Natural killer cell (primary cell): ENCODE data around the gene C2. TPM values are rescaled to one million over a fixed set of nuclear protein-coding genes. Genes with fewer than 3 reads are reported as not detected.
A peak's percentile ranks its signal among the peaks of the same experiment; 100 is the strongest.
"Not testable (repeated sequence)": the region's sequence is repeated elsewhere in the genome, so short reads cannot be mapped to it uniquely, and the experiment has no call there.

Experiments
- ATAC-seq, 3 donors: fragments of 150-1000 bp in 2 of 3; fragments of 200-7000 bp in 1 of 3; cut with Tn5 transposase; 1 replicate in 1 of 3; 2 replicates in 2 of 3; pipeline ENCODE4 v1.10.0; 2021; ENCODE audit warnings: mild to moderate bottlenecking in 2 of 3, moderate library complexity in 2 of 3
- DNase-seq, 2 donors: peaks; one replicate each; pipeline versions ENCODE4 v3.0.0 to v3.0.0-alpha.2; 2013 to 2021; ENCODE audit warnings: mixed read lengths in 1 of 2
- H3K27ac ChIP-seq: one replicate; pipeline ENCODE4 v1.5.1; 2013; ENCODE audit warnings: mild to moderate bottlenecking, low read length
- H3K27me3 ChIP-seq: one replicate; pipeline ENCODE4 v1.6.1; 2013; ENCODE audit warnings: low read length; ENCODE audit not compliant: control insufficient read depth, insufficient read depth
- H3K36me3 ChIP-seq: one replicate; pipeline ENCODE4 v1.6.1; 2013; ENCODE audit warnings: low read length; ENCODE audit not compliant: control insufficient read depth, insufficient read depth
- H3K4me1 ChIP-seq: one replicate; pipeline ENCODE4 v1.6.1; 2013; ENCODE audit warnings: low read length; ENCODE audit not compliant: control insufficient read depth, insufficient read depth
- H3K4me3 ChIP-seq: one replicate; pipeline ENCODE4 v1.5.1; 2013; ENCODE audit warnings: low read length
- H3K9me3 ChIP-seq: one replicate; pipeline ENCODE4 v1.6.1; 2013; ENCODE audit warnings: low read length; ENCODE audit not compliant: control insufficient read depth, insufficient read depth
- H3K27ac Mint-ChIP-seq, 2 donors: one replicate each; pipeline ENCODE4 v1.8.0; 2022; ENCODE audit warnings: mild to moderate bottlenecking in 2 of 2, mixed read lengths in 2 of 2, moderate library complexity in 1 of 2
- H3K27me3 Mint-ChIP-seq, 2 donors: one replicate each; pipeline ENCODE4 v1.8.0; 2022; ENCODE audit warnings: low read depth in 2 of 2, mixed read lengths in 2 of 2
- H3K36me3 Mint-ChIP-seq: one replicate; pipeline ENCODE4 v1.8.0; 2022; ENCODE audit warnings: mixed read lengths
- H3K4me1 Mint-ChIP-seq, 2 donors: one replicate each; pipeline ENCODE4 v1.8.0; 2022; ENCODE audit warnings: mixed read lengths in 2 of 2
- H3K4me3 Mint-ChIP-seq: one replicate; pipeline ENCODE4 v1.8.0; 2022; ENCODE audit warnings: mild to moderate bottlenecking, moderate library complexity, mixed read lengths
- H3K9me3 Mint-ChIP-seq, 2 donors: one replicate each; pipeline ENCODE4 v1.8.0; 2022; ENCODE audit warnings: mixed read lengths in 2 of 2
- whole genome bisulfite sequencing: methylation state at CpG from one replicate; pipeline ENCODE4 v1.1.7; 2013; ENCODE audit warnings: missing lambda C conversion rate; ENCODE audit not compliant: insufficient coverage; 5-methylcytosine and 5-hydroxymethylcytosine counted together
- intact Hi-C: fragments of 100-400 bp; cut with micrococcal nuclease; formaldehyde crosslinking; loops from one replicate; pipeline ENCODE4 v1.14.2; 2022
- total RNA-seq, 4 donors: library from RNA; stranded (reverse); fragments of 120-200 nt in 1 of 4; gene quantifications; one replicate each; pipeline versions ENCODE4 v1.2.3 to v1.2.4, GENCODE V29; 2013 to 2022
- TF ChIP-seq, protein P1 (sequence below): fragments of 200-600 bp; IDR thresholded peaks from one replicate; pipeline ENCODE4 v1.8.0; 2022; ENCODE audit warnings: antibody characterized with exemption

C2 gene
- total RNA-seq, 3 donors from 2014 or later (not counting 1 experiment from before 2014, with no cell fraction given) = 0.55 to 1.3 (median 1.0) TPM

DNA sequence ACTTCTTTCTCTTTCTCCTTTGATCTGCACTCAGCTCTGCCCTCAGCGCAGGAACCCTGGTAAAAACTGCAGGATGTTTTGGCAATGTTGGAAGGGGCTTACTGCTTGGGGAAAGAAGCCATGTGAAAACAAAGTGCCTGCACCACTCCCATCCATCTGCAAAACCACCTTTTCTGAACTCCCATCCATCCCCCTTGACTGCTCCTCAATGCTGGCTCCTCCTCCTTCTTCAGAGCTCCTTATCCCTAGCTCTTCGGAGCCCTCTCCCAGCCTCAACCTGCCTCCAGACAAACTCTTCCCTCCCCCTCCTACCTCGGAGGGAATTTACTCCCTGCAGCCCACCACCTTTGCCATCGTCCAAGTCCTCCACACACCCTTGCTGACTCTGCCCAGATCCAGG is 21.4 kb upstream of the C2 start:
- peaks cover 0 to 5% of the 10 kb centered on the region in 2 donors for H3K27me3 Mint-ChIP-seq
- intact Hi-C loops = no loop called here
- no peak overlapping the region for H3K27ac ChIP-seq
- 72% methylated on average over 3 of the region's 4 CpGs for WGBS
- peaks cover 17% of the 10 kb centered on the region for H3K4me1 ChIP-seq
- ATAC-seq = no peak
- no peak overlapping the region for H3K4me3 ChIP-seq
- no peaks in the 10 kb centered on the region for H3K36me3 ChIP-seq
- no peaks in the 10 kb centered on the region for H3K9me3 Mint-ChIP-seq
- peaks cover 10 to 19% of the 10 kb centered on the region in 2 donors for H3K4me1 Mint-ChIP-seq
- no peaks in the 10 kb centered on the region for H3K27me3 ChIP-seq
- DNase-seq = no peak
- no peak overlapping the region for H3K27ac Mint-ChIP-seq
- no peak overlapping the region for H3K4me3 Mint-ChIP-seq
- TF ChIP-seq, protein P1, sequence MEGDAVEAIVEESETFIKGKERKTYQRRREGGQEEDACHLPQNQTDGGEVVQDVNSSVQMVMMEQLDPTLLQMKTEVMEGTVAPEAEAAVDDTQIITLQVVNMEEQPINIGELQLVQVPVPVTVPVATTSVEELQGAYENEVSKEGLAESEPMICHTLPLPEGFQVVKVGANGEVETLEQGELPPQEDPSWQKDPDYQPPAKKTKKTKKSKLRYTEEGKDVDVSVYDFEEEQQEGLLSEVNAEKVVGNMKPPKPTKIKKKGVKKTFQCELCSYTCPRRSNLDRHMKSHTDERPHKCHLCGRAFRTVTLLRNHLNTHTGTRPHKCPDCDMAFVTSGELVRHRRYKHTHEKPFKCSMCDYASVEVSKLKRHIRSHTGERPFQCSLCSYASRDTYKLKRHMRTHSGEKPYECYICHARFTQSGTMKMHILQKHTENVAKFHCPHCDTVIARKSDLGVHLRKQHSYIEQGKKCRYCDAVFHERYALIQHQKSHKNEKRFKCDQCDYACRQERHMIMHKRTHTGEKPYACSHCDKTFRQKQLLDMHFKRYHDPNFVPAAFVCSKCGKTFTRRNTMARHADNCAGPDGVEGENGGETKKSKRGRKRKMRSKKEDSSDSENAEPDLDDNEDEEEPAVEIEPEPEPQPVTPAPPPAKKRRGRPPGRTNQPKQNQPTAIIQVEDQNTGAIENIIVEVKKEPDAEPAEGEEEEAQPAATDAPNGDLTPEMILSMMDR = no peak
- H3K36me3 Mint-ChIP-seq = no peaks in the 10 kb centered on the region
- H3K9me3 ChIP-seq = no peaks in the 10 kb centered on the region

DNA sequence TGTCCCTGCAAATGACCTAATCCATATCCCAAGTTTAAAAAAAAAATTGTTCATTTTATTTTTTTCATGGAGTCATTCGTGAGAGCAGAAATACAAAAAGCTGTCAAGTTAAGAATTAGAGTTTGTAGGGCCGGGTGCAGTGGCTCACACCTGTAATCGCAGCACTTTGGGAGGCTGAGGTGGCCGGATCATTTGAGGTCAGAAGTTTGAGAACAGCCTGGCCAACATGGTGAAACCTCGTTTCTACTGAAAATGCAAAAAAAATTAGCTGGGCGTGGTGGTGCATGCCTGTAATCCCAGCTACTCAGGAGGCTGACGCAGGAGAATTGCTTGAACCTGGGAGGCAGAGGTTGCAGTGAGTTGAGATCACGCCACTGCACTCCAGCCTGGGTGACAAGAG is 20.8 kb upstream of the C2 start:
- H3K36me3 ChIP-seq, H3K9me3 ChIP-seq, H3K36me3 Mint-ChIP-seq, DNase-seq, H3K27me3 Mint-ChIP-seq, H3K27ac ChIP-seq, H3K4me3 Mint-ChIP-seq, H3K4me3 ChIP-seq, H3K9me3 Mint-ChIP-seq, intact Hi-C loops, H3K27me3 ChIP-seq, ATAC-seq, H3K27ac Mint-ChIP-seq: not testable (repeated sequence)
- peaks cover 13% of the 10 kb centered on the region for H3K4me1 ChIP-seq
- peaks cover 10 to 14% of the 10 kb centered on the region in 2 donors for H3K4me1 Mint-ChIP-seq
- 80% methylated on average over 7 of the region's 8 CpGs for WGBS

DNA sequence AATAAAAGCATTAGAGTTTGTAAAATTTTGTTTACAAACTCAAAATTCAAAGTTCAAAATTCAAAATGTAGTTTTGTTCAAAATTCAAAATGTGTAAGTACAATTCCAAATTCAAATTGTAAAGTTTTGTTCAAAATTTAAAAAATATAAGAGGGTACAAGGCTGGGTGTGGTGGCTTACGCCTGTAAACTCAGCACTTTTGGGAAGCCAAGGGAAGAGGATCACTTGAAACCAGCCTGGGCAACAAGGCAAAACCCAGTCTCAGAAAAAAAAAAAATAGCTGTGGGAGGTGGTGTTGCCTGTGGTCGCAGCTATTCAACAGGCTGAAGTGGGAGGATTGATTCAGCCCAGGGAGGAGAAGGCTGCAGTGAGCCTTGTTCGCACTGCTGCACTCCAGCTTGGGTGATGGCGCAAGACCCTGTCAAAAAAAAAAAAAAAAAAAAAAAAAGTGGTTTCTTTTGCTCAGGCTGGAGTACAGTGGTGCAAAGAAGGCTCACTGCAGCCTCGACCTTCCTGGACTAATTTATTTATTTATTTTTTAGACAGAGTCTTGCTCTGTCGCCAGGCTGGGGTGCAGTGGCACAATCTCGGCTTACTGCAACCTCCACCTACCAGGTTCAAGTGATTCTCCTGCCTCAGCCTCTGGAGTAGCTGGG is 20.2 kb upstream of the C2 start:
- no peaks in the 10 kb centered on the region for H3K9me3 ChIP-seq
- H3K4me3 ChIP-seq = no peak overlapping the region
- no peak overlapping the region for H3K4me3 Mint-ChIP-seq
- H3K36me3 ChIP-seq = no peaks in the 10 kb centered on the region
- no peaks in the 10 kb centered on the region for H3K36me3 Mint-ChIP-seq
- H3K27me3 Mint-ChIP-seq = peaks cover 0 to 6% of the 10 kb centered on the region in 2 donors
- 48% methylated on average over 7 of the region's 7 CpGs for WGBS
- no peak overlapping the region for H3K27ac Mint-ChIP-seq
- H3K4me1 ChIP-seq = peaks cover 12% of the 10 kb centered on the region
- H3K4me1 Mint-ChIP-seq = peaks cover 10% of the 10 kb centered on the region in 2 donors
- no peaks in the 10 kb centered on the region for H3K27me3 ChIP-seq
- TF ChIP-seq, protein P1 = no peak
- intact Hi-C loops = no loop called here
- no peaks in the 10 kb centered on the region for H3K9me3 Mint-ChIP-seq
- no peak for DNase-seq
- H3K27ac ChIP-seq = no peak overlapping the region
- peak; percentile 49 to 76 (median 73) for ATAC-seq

DNA sequence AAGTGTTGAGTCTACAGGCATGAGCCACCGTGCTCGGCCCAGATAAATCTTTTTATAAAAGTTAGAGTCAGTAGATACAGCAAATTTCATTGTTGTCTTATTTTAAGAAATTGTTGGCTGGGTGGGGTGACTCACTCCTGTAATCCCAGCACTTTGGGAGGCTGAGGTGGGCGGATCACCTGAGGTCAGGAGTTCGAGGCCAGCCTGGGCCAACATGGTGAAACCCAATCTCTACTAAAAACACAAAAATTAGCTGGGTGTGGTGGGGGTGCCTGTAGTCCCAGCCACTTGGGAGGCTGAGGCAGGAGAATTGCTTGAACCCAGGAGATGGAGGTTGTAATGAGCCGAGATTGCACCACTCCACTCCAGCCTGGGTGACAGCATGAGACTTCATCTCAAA is 19.3 kb upstream of the C2 start:
- 97% methylated on average over 3 of the region's 5 CpGs for WGBS
- H3K4me1 Mint-ChIP-seq, DNase-seq, H3K27ac ChIP-seq, H3K27me3 ChIP-seq, H3K27me3 Mint-ChIP-seq, H3K4me3 Mint-ChIP-seq, ATAC-seq, H3K36me3 ChIP-seq, H3K4me3 ChIP-seq, intact Hi-C loops, H3K4me1 ChIP-seq, H3K9me3 Mint-ChIP-seq, H3K9me3 ChIP-seq, H3K36me3 Mint-ChIP-seq, H3K27ac Mint-ChIP-seq: not testable (repeated sequence)
